Ovary (tissue), 3 donors: Measurements from ENCODE around the gene HIVEP3.

Source experiments
- EP300 ChIP-seq: sonication (generic); formaldehyde crosslinking; IDR thresholded peaks from one replicate; pipeline ENCODE4 v1.6.1; 2017; ENCODE audit warnings: antibody characterized with exemption
- TF ChIP-seq, protein P1 (sequence below), 3 donors: fragments of 450-650 bp in 2 of 3; fragments of 200-600 bp in 1 of 3; IDR thresholded peaks; one replicate each; pipeline versions ENCODE4 v1.5.1 to v1.8.0; 2016 to 2022; ENCODE audit warnings: antibody characterized with exemption in 3 of 3, mild to moderate bottlenecking in 1 of 3
- donor health status: DM: no; HTN: no; CAD: no.

GRCh38 chr1:41942278-41942677 is 23.6 kb upstream of the HIVEP3 start:
- TF ChIP-seq, protein P1, sequence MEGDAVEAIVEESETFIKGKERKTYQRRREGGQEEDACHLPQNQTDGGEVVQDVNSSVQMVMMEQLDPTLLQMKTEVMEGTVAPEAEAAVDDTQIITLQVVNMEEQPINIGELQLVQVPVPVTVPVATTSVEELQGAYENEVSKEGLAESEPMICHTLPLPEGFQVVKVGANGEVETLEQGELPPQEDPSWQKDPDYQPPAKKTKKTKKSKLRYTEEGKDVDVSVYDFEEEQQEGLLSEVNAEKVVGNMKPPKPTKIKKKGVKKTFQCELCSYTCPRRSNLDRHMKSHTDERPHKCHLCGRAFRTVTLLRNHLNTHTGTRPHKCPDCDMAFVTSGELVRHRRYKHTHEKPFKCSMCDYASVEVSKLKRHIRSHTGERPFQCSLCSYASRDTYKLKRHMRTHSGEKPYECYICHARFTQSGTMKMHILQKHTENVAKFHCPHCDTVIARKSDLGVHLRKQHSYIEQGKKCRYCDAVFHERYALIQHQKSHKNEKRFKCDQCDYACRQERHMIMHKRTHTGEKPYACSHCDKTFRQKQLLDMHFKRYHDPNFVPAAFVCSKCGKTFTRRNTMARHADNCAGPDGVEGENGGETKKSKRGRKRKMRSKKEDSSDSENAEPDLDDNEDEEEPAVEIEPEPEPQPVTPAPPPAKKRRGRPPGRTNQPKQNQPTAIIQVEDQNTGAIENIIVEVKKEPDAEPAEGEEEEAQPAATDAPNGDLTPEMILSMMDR (IDR thresholded peaks at IDR 0.05) = no peak
- TF ChIP-seq EP300 = no peak
